HT1080 (cell line): ENCODE results near the gene AKAP8L. TPM values are rescaled to one million over a fixed set of nuclear protein-coding genes. Genes with fewer than 3 reads are reported as not detected.

Experiments used
- DNase-seq: peaks from one replicate; pipeline ENCODE4 v3.0.0-alpha.2; 2015; ENCODE audit warnings: low read depth
- polyA plus RNA-seq, 2 experiments: library from polyadenylated mRNA; depleted of rRNA; stranded (reverse); fragments of >200 nt; gene quantifications; 2 replicates each; pipeline ENCODE4 v1.2.3, GENCODE V29; 2015
- total RNA-seq: library from RNA; depleted of rRNA; stranded (reverse); fragments of >200 nt; shearing (Covaris generic); gene quantifications from 2 replicates; pipeline ENCODE4 v1.2.3, GENCODE V29; 2014; rRNA removed

AKAP8L gene
- total RNA-seq: 44.8 and 56.1 TPM in 2 replicates
- 27.1 and 27.2 TPM in 2 replicates for polyA plus RNA-seq (2015; cell fraction: cytosol; rRNA removed)
- 243 and 267 TPM in 2 replicates for polyA plus RNA-seq (2015; cell fraction: nucleus; rRNA removed)

GRCh38 chr19:15418579-15419412, at the start of gene AKAP8L:
Gene AKAP8L, minus strand, starts transcription at chr19:15418988. Its CDS starts 65 bp downstream, at chr19:15418923.
- peak; percentile 100 for DNase-seq

GRCh38 chr19:15467734-15468214, 49.0 kb upstream of the AKAP8L start:
- no peak for DNase-seq

GRCh38 chr19:15466851-15467733, 48.3 kb upstream of the AKAP8L start:
- DNase-seq: peak; percentile 87

- no peak for DNase-seq
Measured at GRCh38 chr19:15464394-15465385, 45.9 kb upstream of the AKAP8L start, which contains the start of gene RASAL3. Gene RASAL3, minus strand, starts transcription at chr19:15464544. Its CDS starts 186 bp downstream, at chr19:15464358.

- no peak for DNase-seq
Measured at GRCh38 chr19:15463861-15464371, 45.1 kb upstream of the AKAP8L start.

GRCh38 chr19:15461694-15462093, 42.9 kb upstream of the AKAP8L start:
- no peak for DNase-seq

- no peak for DNase-seq
Measured at GRCh38 chr19:15457701-15458484, 39.1 kb upstream of the AKAP8L start.

- DNase-seq: no peak
Measured at GRCh38 chr19:15456871-15457700, 38.3 kb upstream of the AKAP8L start.

- no peak for DNase-seq
Measured at GRCh38 chr19:15456441-15456840, 37.7 kb upstream of the AKAP8L start.

- DNase-seq: no peak
Measured at GRCh38 chr19:15455996-15456395, 37.2 kb upstream of the AKAP8L start.

GRCh38 chr19:15453906-15454860, 35.4 kb upstream of the AKAP8L start:
- no peak for DNase-seq

GRCh38 chr19:15453091-15453578, 34.3 kb upstream of the AKAP8L start:
- DNase-seq: no peak

GRCh38 chr19:15452111-15453047, 33.6 kb upstream of the AKAP8L start:
- DNase-seq: peak; percentile 21

GRCh38 chr19:15450528-15450890, 31.7 kb upstream of the AKAP8L start:
- DNase-seq: no peak

GRCh38 chr19:15449620-15450527, 31.1 kb upstream of the AKAP8L start, which contains the start of gene WIZ:
Gene WIZ, minus strand, starts transcription at chr19:15449956. Its CDS starts 1,649 bp downstream, at chr19:15448307.
- DNase-seq: no peak
